DND-41 (cell line): ENCODE data around the gene FRK.

Experiments
- CTCF ChIP-seq: IDR thresholded peaks from 2 replicates; pipeline ENCODE4 v1.5.1; 2012; ENCODE audit warnings: borderline replicate concordance, low read length, moderate library complexity, mild to moderate bottlenecking; ENCODE audit not compliant: poor library complexity, severe bottlenecking; ENCODE audit errors: extremely low read depth
- EZH2 ChIP-seq: IDR thresholded peaks from 3 replicates; pipeline ENCODE4 v1.6.1; 2012; ENCODE audit warnings: borderline replicate concordance, low read depth, mild to moderate bottlenecking, moderate library complexity, low read length, inconsistent platforms; ENCODE audit not compliant: severe bottlenecking

GRCh38 chr6:115909923-115910546 lies 150.7 kb downstream of the FRK start:
- TF ChIP-seq CTCF (no peak), EZH2 (no peak)
